ENCODE measurements around the gene PYCR2. TPM values are rescaled to one million over a fixed set of nuclear protein-coding genes. Genes with fewer than 3 reads are reported as not detected.

The PYCR2 gene
- total RNA-seq, 1 donor from 2014 or later = 54.8 TPM

DNA sequence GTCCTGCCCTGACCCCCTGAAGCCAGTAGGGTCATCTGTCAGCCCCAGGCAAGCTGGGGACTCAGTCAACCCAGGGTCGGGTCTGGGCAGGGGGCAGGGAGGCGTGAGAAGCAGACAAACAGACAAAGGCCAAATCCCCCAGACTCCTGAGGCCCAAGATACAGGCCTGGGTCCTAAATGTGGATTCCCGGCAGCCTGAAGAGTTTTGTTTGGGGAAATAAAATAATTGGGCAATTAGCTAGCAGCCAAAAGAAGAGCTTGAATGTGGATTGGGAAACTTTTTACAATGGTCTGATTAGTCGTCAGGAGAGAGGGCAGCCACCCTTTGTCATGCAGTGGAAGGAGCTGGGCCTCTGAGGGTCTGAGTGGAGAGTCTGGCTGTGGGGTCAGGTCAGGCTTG is 21.5 kb upstream of the PYCR2 start:
- TF ChIP-seq, protein P1, sequence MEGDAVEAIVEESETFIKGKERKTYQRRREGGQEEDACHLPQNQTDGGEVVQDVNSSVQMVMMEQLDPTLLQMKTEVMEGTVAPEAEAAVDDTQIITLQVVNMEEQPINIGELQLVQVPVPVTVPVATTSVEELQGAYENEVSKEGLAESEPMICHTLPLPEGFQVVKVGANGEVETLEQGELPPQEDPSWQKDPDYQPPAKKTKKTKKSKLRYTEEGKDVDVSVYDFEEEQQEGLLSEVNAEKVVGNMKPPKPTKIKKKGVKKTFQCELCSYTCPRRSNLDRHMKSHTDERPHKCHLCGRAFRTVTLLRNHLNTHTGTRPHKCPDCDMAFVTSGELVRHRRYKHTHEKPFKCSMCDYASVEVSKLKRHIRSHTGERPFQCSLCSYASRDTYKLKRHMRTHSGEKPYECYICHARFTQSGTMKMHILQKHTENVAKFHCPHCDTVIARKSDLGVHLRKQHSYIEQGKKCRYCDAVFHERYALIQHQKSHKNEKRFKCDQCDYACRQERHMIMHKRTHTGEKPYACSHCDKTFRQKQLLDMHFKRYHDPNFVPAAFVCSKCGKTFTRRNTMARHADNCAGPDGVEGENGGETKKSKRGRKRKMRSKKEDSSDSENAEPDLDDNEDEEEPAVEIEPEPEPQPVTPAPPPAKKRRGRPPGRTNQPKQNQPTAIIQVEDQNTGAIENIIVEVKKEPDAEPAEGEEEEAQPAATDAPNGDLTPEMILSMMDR (IDR thresholded peaks at IDR 0.05; ENCODE audit: unreplicated experiment) = no peak
- Mint-ChIP-seq H3K9me3 (ENCODE audit: low read depth) (no peaks in the 10 kb centered on the region), H3K27me3 (peaks cover 55% of the 10 kb centered on the region), H3K27ac (no peak overlapping the region), H3K4me3 (ENCODE audit: low read depth) (no peak overlapping the region), H3K4me1 (ENCODE audit: low read depth) (peaks cover 10% of the 10 kb centered on the region), H3K36me3 (ENCODE audit: insufficient read depth) (no peaks in the 10 kb centered on the region)
- DNase-seq (ENCODE audit: low spot score, unreplicated experiment) = no peak

DNA sequence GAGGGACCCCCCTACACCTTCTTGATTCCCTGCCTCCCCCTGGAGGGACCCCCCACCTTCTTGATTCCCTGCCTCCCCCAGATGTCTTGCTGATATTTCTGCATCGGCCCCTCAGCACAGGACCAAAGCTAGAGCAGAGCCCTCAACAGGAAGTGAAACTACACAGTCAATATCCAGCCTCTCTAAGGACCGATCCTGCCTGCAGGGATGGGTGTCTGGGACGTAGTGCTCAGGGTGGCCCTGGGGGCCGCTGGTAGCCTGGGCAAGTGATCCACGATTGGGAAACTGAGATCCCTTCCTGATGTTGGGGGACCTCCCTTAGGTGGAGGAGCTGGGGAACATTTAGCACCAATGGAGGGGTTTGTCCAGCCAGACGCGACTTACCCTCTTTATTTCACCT is 20.9 kb upstream of the PYCR2 start:
- Mint-ChIP-seq H3K36me3 (ENCODE audit: insufficient read depth) (no peaks in the 10 kb centered on the region), H3K4me1 (ENCODE audit: low read depth) (peaks cover 10% of the 10 kb centered on the region), H3K27ac (no peak overlapping the region), H3K4me3 (ENCODE audit: low read depth) (no peak overlapping the region), H3K27me3 (peaks cover 56% of the 10 kb centered on the region), H3K9me3 (ENCODE audit: low read depth) (no peaks in the 10 kb centered on the region)
- DNase-seq (ENCODE audit: low spot score, unreplicated experiment) = no peak
- TF ChIP-seq, protein P1 (IDR thresholded peaks at IDR 0.05; ENCODE audit: unreplicated experiment) = no peak

DNA sequence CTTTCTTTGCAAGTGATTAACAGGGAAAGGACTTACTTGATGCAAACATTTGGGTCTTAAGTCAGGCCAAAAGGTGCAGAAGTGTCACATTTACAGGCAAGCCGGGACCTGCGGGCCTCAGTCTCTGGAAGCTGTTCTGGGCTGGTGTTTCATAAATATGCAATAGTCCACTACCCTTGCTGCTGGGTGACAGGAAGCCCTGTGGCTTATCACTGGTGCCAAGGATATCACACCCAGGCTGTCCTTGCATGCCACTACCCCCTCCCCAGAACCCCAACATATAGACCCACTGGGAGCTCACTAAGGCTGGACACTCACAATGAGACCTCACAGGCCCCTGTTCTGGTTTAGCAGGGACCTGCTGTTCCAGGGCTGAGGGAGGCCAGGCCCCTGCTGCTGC is 20.3 kb upstream of the PYCR2 start:
- no peaks in the 10 kb centered on the region for H3K9me3 Mint-ChIP-seq (ENCODE audit: low read depth)
- H3K36me3 Mint-ChIP-seq (ENCODE audit: insufficient read depth) = no peaks in the 10 kb centered on the region
- no peak for DNase-seq (ENCODE audit: low spot score, unreplicated experiment)
- H3K27ac Mint-ChIP-seq = no peak overlapping the region
- TF ChIP-seq, protein P1 (IDR thresholded peaks at IDR 0.05; ENCODE audit: unreplicated experiment) = no peak
- H3K27me3 Mint-ChIP-seq = peaks cover 56% of the 10 kb centered on the region
- H3K4me3 Mint-ChIP-seq (ENCODE audit: low read depth) = no peak overlapping the region
- peaks cover 10% of the 10 kb centered on the region for H3K4me1 Mint-ChIP-seq (ENCODE audit: low read depth)

DNA sequence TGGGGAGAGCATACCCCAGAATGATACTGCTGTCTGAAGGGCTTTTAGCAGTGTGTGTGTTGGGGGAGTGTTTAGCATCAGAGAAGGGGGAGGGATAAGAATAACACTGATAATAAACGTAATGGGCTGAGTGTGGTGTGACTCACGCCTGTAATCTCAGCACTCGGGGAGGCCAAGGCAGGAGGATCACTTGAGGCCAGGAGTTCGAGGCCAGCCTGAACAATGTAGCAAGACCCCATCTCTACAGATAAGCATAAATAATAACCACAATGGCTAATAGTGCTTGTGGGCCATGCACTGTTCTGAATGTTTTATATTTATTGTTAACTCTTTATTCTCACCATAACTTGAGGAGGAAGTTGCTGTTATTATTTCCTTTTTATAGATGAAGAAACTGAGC is 19.5 kb upstream of the PYCR2 start:
- no peak for DNase-seq (ENCODE audit: low spot score, unreplicated experiment)
- TF ChIP-seq, protein P1 (IDR thresholded peaks at IDR 0.05; ENCODE audit: unreplicated experiment) = no peak
- Mint-ChIP-seq H3K4me1 (ENCODE audit: low read depth) (peaks cover 7% of the 10 kb centered on the region), H3K4me3 (ENCODE audit: low read depth) (no peak overlapping the region), H3K9me3 (ENCODE audit: low read depth) (no peaks in the 10 kb centered on the region), H3K36me3 (ENCODE audit: insufficient read depth) (no peaks in the 10 kb centered on the region), H3K27me3 (peaks cover 48% of the 10 kb centered on the region), H3K27ac (no peak overlapping the region)

DNA sequence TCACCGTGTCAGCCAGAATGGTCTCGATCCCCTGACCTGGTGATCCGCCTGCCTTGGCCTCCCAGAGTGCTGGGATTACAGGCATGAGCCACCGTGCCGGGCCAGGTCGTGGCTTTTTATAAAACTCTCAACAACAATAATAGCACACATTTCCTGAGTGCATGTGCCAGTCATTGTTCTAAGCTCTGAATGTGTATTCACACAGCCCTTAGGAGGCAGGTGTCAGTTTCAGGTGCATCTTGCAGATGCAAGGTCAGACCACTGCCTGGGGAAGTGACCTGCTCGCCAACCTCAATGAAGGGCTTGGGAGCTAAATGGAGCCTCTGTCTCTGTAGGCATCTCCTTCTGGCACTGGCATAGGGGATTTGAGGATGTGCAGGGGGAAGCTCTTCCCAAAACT is 18.5 kb upstream of the PYCR2 start:
- no peak for DNase-seq (ENCODE audit: low spot score, unreplicated experiment)
- Mint-ChIP-seq H3K27me3 (peaks cover 41% of the 10 kb centered on the region), H3K9me3 (ENCODE audit: low read depth) (no peaks in the 10 kb centered on the region), H3K4me1 (ENCODE audit: low read depth) (peaks cover 7% of the 10 kb centered on the region), H3K27ac (no peak overlapping the region), H3K4me3 (ENCODE audit: low read depth) (no peak overlapping the region), H3K36me3 (ENCODE audit: insufficient read depth) (no peaks in the 10 kb centered on the region)
- TF ChIP-seq, protein P1 (IDR thresholded peaks at IDR 0.05; ENCODE audit: unreplicated experiment) = no peak

All from progenitor cell of endocrine pancreas (in vitro differentiated cells).